ENCODE measurements around the gene ZBTB16.

DNA sequence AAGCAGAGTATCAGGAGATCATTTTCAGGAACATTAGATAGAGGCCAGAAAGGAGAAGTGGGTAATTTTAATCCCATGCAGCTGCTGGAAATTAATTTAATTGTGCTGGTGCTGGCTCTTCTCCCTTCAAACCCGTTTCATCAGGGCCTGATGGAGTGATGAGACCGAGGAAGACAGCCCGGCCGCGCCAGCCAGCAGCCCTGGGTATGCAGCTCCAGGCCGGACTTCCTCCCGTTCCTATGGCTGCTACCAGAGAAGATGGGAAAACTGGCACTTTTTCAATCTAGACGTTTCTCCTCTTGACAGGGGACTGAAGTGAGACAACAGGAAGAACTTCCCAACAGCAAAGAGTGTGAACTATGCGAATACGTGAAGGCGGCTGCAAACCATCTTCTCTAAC lies 24.6 kb upstream of the ZBTB16 start:
- no peak for TF ChIP-seq CTCF (IDR thresholded peaks at IDR 0.05; ENCODE audit: low read depth, low read length)
- no peak for TF ChIP-seq POLR2A (IDR thresholded peaks at IDR 0.05; ENCODE audit: extremely low read depth, insufficient read length)

All from NB4 (cell line).